H9 (cell line): Measurements from ENCODE around the gene DUOX1. TPM values are rescaled to one million over a fixed set of nuclear protein-coding genes. Genes with fewer than 3 reads are reported as not detected.

ENCODE experiments used
- DNase-seq: peaks from one replicate; pipeline ENCODE4 v3.0.0-alpha.2; 2017
- H2AFZ ChIP-seq: one replicate; pipeline ENCODE4 v1.6.1; 2013; ENCODE audit warnings: mild to moderate bottlenecking, low read length, control low read depth, moderate library complexity
- H2AK5ac ChIP-seq: 2 replicates; pipeline ENCODE4 v1.6.1; 2013; ENCODE audit warnings: low read length, control low read depth, mixed read lengths; ENCODE audit not compliant: insufficient read length
- H2BK120ac ChIP-seq: one replicate; pipeline ENCODE4 v1.6.1; 2013; ENCODE audit warnings: low read depth, mild to moderate bottlenecking, low read length, control low read depth, inconsistent platforms; ENCODE audit not compliant: poor library complexity, severe bottlenecking
- H2BK12ac ChIP-seq: 2 replicates; pipeline ENCODE4 v1.6.1; 2013; ENCODE audit warnings: low read length, control low read depth, mixed read lengths, low read depth; ENCODE audit not compliant: insufficient read length
- H2BK15ac ChIP-seq: 2 replicates; pipeline ENCODE4 v1.6.1; 2013; ENCODE audit warnings: low read depth, low read length, control low read depth
- H2BK20ac ChIP-seq: one replicate; pipeline ENCODE4 v1.6.1; 2013; ENCODE audit warnings: low read depth, mild to moderate bottlenecking, low read length, control low read depth, inconsistent platforms; ENCODE audit not compliant: poor library complexity, severe bottlenecking
- H2BK5ac ChIP-seq: 2 replicates; pipeline ENCODE4 v1.6.1; 2013; ENCODE audit warnings: low read length, control low read depth, mixed read lengths; ENCODE audit not compliant: insufficient read length
- H3K14ac ChIP-seq: 2 replicates; pipeline ENCODE4 v1.6.1; 2013; ENCODE audit warnings: low read length, control low read depth; ENCODE audit not compliant: insufficient read depth
- H3K18ac ChIP-seq: 2 replicates; pipeline ENCODE4 v1.6.1; 2013; ENCODE audit warnings: low read depth, mild to moderate bottlenecking, mixed read lengths, low read length, control low read depth; ENCODE audit not compliant: insufficient read length
- H3K23ac ChIP-seq: 2 replicates; pipeline ENCODE4 v1.6.1; 2013; ENCODE audit warnings: low read length, control low read depth, mixed read lengths, low read depth; ENCODE audit not compliant: insufficient read length
- H3K23me2 ChIP-seq: 2 replicates; pipeline ENCODE4 v1.6.1; 2013; ENCODE audit warnings: low read depth, mild to moderate bottlenecking, mixed read lengths, low read length, control low read depth; ENCODE audit not compliant: insufficient read length, poor library complexity, severe bottlenecking
- H3K27ac ChIP-seq: 2 replicates; pipeline ENCODE4 v1.5.1; 2013; ENCODE audit warnings: low read length, control low read depth, mixed read lengths, low read depth; ENCODE audit not compliant: insufficient read length
- H3K27me3 ChIP-seq: 2 replicates; pipeline ENCODE4 v1.6.1; 2013; ENCODE audit warnings: low read length, control low read depth, inconsistent platforms; ENCODE audit not compliant: insufficient read depth
- H3K4ac ChIP-seq: 2 replicates; pipeline ENCODE4 v1.6.1; 2013; ENCODE audit warnings: low read depth, mild to moderate bottlenecking, control low read depth, inconsistent platforms, low read length, moderate library complexity
- H3K4me1 ChIP-seq: 2 replicates; pipeline ENCODE4 v1.6.1; 2013; ENCODE audit warnings: low read length, control low read depth, inconsistent platforms; ENCODE audit not compliant: insufficient read depth
- H3K4me2 ChIP-seq: 2 replicates; pipeline ENCODE4 v1.6.1; 2013; ENCODE audit warnings: low read length, control low read depth, mixed read lengths; ENCODE audit not compliant: insufficient read length, insufficient read depth
- H3K56ac ChIP-seq: 2 replicates; pipeline ENCODE4 v1.6.1; 2013; ENCODE audit warnings: low read depth, mild to moderate bottlenecking, mixed read lengths, low read length, control low read depth; ENCODE audit not compliant: insufficient read length
- H3K79me1 ChIP-seq: 2 replicates; pipeline ENCODE4 v1.6.1; 2013; ENCODE audit warnings: low read depth, mild to moderate bottlenecking, moderate library complexity, low read length, control low read depth, inconsistent platforms; ENCODE audit not compliant: insufficient read depth, poor library complexity, severe bottlenecking
- H3K79me2 ChIP-seq: 2 replicates; pipeline ENCODE4 v1.6.1; 2013; ENCODE audit warnings: low read length, control low read depth, inconsistent platforms; ENCODE audit not compliant: insufficient read depth
- H3K9ac ChIP-seq: 2 replicates; pipeline ENCODE4 v1.6.1; 2013; ENCODE audit warnings: low read length, control low read depth, mixed read lengths; ENCODE audit not compliant: insufficient read length; ENCODE audit errors: extremely low read depth
- H3K9me3 ChIP-seq: one replicate; pipeline ENCODE4 v1.6.1; 2013; ENCODE audit warnings: low read depth, low read length, inconsistent platforms; ENCODE audit not compliant: control insufficient read depth
- H3T11ph ChIP-seq: one replicate; pipeline ENCODE4 v1.6.1; 2013; ENCODE audit warnings: mild to moderate bottlenecking, low read length, control low read depth, inconsistent platforms
- H4K20me1 ChIP-seq: one replicate; pipeline ENCODE4 v1.6.1; 2013; ENCODE audit not compliant: control insufficient read depth, insufficient read length, insufficient read depth
- H4K5ac ChIP-seq: 2 replicates; pipeline ENCODE4 v1.6.1; 2013; ENCODE audit warnings: low read depth, mild to moderate bottlenecking, mixed read lengths, low read length, control low read depth; ENCODE audit not compliant: insufficient read length
- H4K8ac ChIP-seq: replicated peaks from 2 replicates; pipeline ENCODE4 v1.6.1; 2013; ENCODE audit warnings: low read length, control low read depth, mixed read lengths, low read depth; ENCODE audit not compliant: insufficient read length
- H4K91ac ChIP-seq: 2 replicates; pipeline ENCODE4 v1.6.1; 2013; ENCODE audit warnings: low read depth, mild to moderate bottlenecking, moderate library complexity, mixed read lengths, low read length, control low read depth; ENCODE audit not compliant: insufficient read length
- H3K27ac Mint-ChIP-seq, 3 experiments: 2 replicates in 2 of 3; 3 replicates in 1 of 3; pipeline ENCODE4 v1.8.0; 2020 to 2021; ENCODE audit warnings: mixed read lengths in 3 of 3, mild to moderate bottlenecking in 1 of 3, moderate library complexity in 1 of 3
- H3K27me3 Mint-ChIP-seq: 2 replicates; pipeline ENCODE4 v1.8.0; 2021; ENCODE audit warnings: low read depth, mild to moderate bottlenecking, moderate library complexity, mixed read lengths
- H3K36me3 Mint-ChIP-seq, 3 experiments: 2 replicates in 2 of 3; 3 replicates in 1 of 3; pipeline ENCODE4 v1.8.0; 2020 to 2021; ENCODE audit warnings: low read depth in 3 of 3, mixed read lengths in 3 of 3; ENCODE audit not compliant: insufficient read depth in 1 of 3
- H3K4me1 Mint-ChIP-seq, 2 experiments: 2 replicates each; pipeline ENCODE4 v1.8.0; 2020; ENCODE audit warnings: mixed read lengths in 2 of 2
- H3K4me3 Mint-ChIP-seq, 2 experiments: 2 replicates in 1 of 2; 3 replicates in 1 of 2; pipeline ENCODE4 v1.8.0; 2020 to 2021; ENCODE audit warnings: mild to moderate bottlenecking in 2 of 2, mixed read lengths in 2 of 2, moderate library complexity in 1 of 2
- H3K9me3 Mint-ChIP-seq, 2 experiments: 2 replicates in 1 of 2; 3 replicates in 1 of 2; pipeline ENCODE4 v1.8.0; 2020; ENCODE audit warnings: mild to moderate bottlenecking in 2 of 2, mixed read lengths in 2 of 2, moderate library complexity in 1 of 2
- CTCF ChIP-seq: fragments of 200-600 bp; sonication (generic); conservative IDR thresholded peaks from 3 replicates; pipeline ENCODE4 v1.8.0; 2021; ENCODE audit warnings: antibody characterized with exemption, mild to moderate bottlenecking
- WGBS: extraction: QIAGEN DNeasy Blood & Tissue Kit; methylation state at CpG from one replicate; pipeline ENCODE4 v1.1.7; 2013; ENCODE audit warnings: missing lambda C conversion rate, low lambda C conversion rate, mixed read lengths; ENCODE audit not compliant: insufficient read length; ENCODE audit errors: extremely low coverage; 5-methylcytosine and 5-hydroxymethylcytosine counted together
- total RNA-seq: library from RNA; stranded (reverse); gene quantifications from 2 replicates; pipeline ENCODE4 v1.2.1, GENCODE V29; 2021

The DUOX1 gene
- total RNA-seq, 1 experiment from 2014 or later: 2.6 TPM

GRCh38 chr15:45133561-45133920 is 3.7 kb downstream of the DUOX1 start:
- Histone ChIP-seq H2AFZ (no peak overlapping the region), H2BK5ac (no peak overlapping the region), H4K91ac (no peak overlapping the region), H2AK5ac (no peak overlapping the region), H3K4ac (no peak overlapping the region), H4K5ac (no peak overlapping the region), H2BK20ac (no peak overlapping the region), H3K27ac (no peak overlapping the region), H4K8ac (no peak overlapping the region), H4K20me1 (no peaks in the 10 kb centered on the region), H3K14ac (no peak overlapping the region), H3T11ph (no peak overlapping the region), H3K79me2 (no peaks in the 10 kb centered on the region), H3K4me2 (no peak overlapping the region), H3K9me3 (no peaks in the 10 kb centered on the region), H3K56ac (no peak overlapping the region), H3K4me1 (no peaks in the 10 kb centered on the region), H2BK12ac (no peak overlapping the region), H2BK15ac (no peak overlapping the region), H3K23me2 (peaks cover 11% of the 10 kb centered on the region), H3K27me3 (peaks cover 71% of the 10 kb centered on the region), H2BK120ac (no peak overlapping the region), H3K23ac (no peak overlapping the region), H3K79me1 (no peaks in the 10 kb centered on the region), H3K18ac (no peak overlapping the region), H3K9ac (no peak overlapping the region)
- Mint-ChIP-seq H3K36me3 (peaks cover 0 to 1% (median 0%) of the 10 kb centered on the region in 3 experiments; a peak in 1 of 7 replicates), H3K4me1 (peaks cover 13 to 16% of the 10 kb centered on the region in 2 experiments), H3K4me3 (no peak overlapping the region), H3K27me3 (peaks cover 86% of the 10 kb centered on the region), H3K27ac (no peak overlapping the region), H3K9me3 (no peaks in the 10 kb centered on the region)
- TF ChIP-seq CTCF: no peak
- no peak for DNase-seq
- WGBS: no CpG with 5 or more reads among the region's 5 CpGs
